WI38 (cell line): Measurements from ENCODE around the gene MYO1D.

Experiments
- H3K4me3 ChIP-seq: 2 replicates; pipeline ENCODE4 v1.5.1; 2011; ENCODE audit warnings: low read depth, mild to moderate bottlenecking, control low read depth, low read length
- CTCF ChIP-seq: IDR thresholded peaks from 2 replicates; pipeline ENCODE4 v1.5.1; 2012; ENCODE audit warnings: low read depth, mild to moderate bottlenecking, control low read depth, low read length

The MYO1D gene

GRCh38 chr17:32558326-32558955 lies 318.5 kb downstream of the MYO1D start:
- H3K4me3 ChIP-seq = no peak overlapping the region
- TF ChIP-seq CTCF = no peak

GRCh38 chr17:32555611-32556310 lies 321.2 kb downstream of the MYO1D start:
- no peak for TF ChIP-seq CTCF
- H3K4me3 ChIP-seq = no peak overlapping the region

- TF ChIP-seq CTCF = no peak
- H3K4me3 ChIP-seq = no peak overlapping the region
Observed at GRCh38 chr17:32553168-32553567, 323.8 kb downstream of the MYO1D start.

- H3K4me3 ChIP-seq = no peak overlapping the region
- TF ChIP-seq CTCF = no peak
Observed at GRCh38 chr17:32552280-32552679, 324.6 kb downstream of the MYO1D start.

DNA sequence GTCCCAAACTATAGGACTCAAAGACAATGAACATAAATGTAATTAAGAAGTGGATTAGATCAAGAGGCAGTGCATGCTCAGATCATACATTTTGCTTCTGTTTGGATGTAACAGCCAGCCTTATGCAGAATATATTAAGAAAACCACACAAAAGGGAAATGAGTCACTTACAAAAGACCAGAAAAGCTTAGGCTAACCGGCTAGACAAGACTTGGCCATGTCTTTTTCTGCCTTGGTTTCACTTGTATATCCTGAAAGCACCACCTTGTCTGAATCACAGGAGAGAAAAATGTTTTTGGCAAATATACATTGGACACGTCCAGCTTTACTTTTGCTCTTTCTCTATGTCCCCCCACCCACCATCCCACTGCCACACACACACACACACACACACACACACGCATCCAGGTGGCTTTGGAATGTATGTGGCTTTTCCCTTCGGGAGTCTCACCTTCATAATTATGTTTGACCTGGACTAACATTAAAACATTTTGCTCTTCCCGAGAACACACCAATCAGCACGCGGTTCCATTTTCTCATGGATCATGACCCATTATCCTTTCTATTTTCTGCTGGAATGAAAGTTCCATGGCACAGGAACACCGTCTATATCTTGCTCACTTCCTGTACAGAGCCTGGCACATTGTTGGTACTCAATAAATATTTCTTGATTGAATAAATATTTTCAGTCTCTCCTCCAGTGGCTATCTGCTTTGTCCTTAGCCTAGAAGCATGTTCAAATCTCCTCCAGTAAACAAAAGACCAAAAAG lies 325.6 kb downstream of the MYO1D start:
- no peak overlapping the region for H3K4me3 ChIP-seq
- TF ChIP-seq CTCF = no peak

DNA sequence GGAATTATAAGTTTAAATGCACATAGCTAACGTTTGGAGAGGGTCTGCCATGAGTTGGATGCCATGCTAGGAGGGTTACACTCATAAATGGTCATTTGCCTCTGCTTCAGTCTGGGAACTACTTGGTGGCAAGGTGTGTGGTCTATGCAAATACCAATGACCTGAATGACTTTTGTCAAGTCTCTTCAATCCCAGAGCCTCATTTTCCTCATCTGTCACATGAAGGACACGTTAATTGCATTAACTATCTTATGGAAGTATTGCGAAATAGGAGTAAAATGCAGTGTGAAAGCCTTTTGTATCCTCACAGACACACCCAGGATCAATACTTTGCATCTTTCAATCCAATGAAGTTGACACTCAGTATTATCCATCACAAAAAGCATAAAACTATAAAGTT lies 327.4 kb downstream of the MYO1D start:
- no peak overlapping the region for H3K4me3 ChIP-seq
- TF ChIP-seq CTCF = no peak

DNA sequence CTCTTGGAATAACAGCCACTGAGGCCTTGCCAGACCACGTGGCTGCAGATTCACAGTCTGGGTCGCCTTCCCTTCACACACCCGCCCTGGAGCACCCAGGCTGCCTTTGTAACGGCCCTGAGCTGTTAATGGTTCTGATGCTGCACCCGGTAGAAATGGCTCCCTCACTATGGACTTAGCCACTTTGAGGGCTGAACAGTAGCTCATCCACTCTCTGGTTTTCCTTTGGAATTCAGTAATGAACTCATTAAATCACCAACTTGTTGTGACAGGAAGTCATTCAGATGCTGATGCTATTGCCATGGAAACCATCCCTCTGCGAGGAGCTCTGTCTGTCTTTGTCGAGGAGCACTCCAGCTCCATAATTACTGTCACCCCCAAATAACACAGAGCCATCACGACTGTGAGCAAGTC lies 330.9 kb downstream of the MYO1D start:
- H3K4me3 ChIP-seq = no peak overlapping the region
- no peak for TF ChIP-seq CTCF
